SHP77 treated with DMSO at 0.1 percent for 48 hours (cell line): ENCODE measurements around the gene GABARAP.

Experiments used
- DNase-seq: peaks from one replicate; lab custom pipeline; 2025; lab: John Stamatoyannopoulos, UW

GABARAP gene

GRCh38 chr17:7239091-7240027, 2.9 kb downstream of the GABARAP start, which contains the start of gene PHF23:
TSS of gene PHF23 (minus strand) at chr17:7239457. CDS start at chr17:7239279, 178 bp downstream.
- peak; percentile 100 for DNase-seq

- no peak for DNase-seq
Measured at GRCh38 chr17:7238420-7239090, 3.7 kb downstream of the GABARAP start.

- no peak for DNase-seq
Measured at GRCh38 chr17:7237761-7238419, 4.4 kb downstream of the GABARAP start.

GRCh38 chr17:7237266-7237760, 4.9 kb downstream of the GABARAP start:
- DNase-seq: no peak

GRCh38 chr17:7236808-7237207, 5.4 kb downstream of the GABARAP start:
- DNase-seq: no peak

GRCh38 chr17:7235693-7236665, 6.3 kb downstream of the GABARAP start:
- DNase-seq: no peak

- peak; percentile 86 for DNase-seq
Measured at GRCh38 chr17:7234083-7234951, 7.9 kb downstream of the GABARAP start, which contains the start of gene DVL2. TSS of gene DVL2 (minus strand) at chr17:7234517. CDS start at chr17:7234262, 255 bp downstream.

- no peak for DNase-seq
Measured at GRCh38 chr17:7233701-7234082, 8.6 kb downstream of the GABARAP start.

- no peak for DNase-seq
Measured at GRCh38 chr17:7232114-7232513, 10.1 kb downstream of the GABARAP start.

GRCh38 chr17:7229504-7229903, 12.7 kb downstream of the GABARAP start:
- DNase-seq: no peak

GRCh38 chr17:7228920-7229319, 13.3 kb downstream of the GABARAP start:
- no peak for DNase-seq

GRCh38 chr17:7226721-7227710, 15.2 kb downstream of the GABARAP start:
- no peak for DNase-seq

- DNase-seq: no peak
Measured at GRCh38 chr17:7225711-7226331, 16.4 kb downstream of the GABARAP start.

- DNase-seq: no peak
Measured at GRCh38 chr17:7224661-7225111, 17.6 kb downstream of the GABARAP start.

- no peak for DNase-seq
Measured at GRCh38 chr17:7224110-7224509, 18.1 kb downstream of the GABARAP start.

- DNase-seq: no peak
Measured at GRCh38 chr17:7223375-7223774, 18.9 kb downstream of the GABARAP start.

GRCh38 chr17:7222972-7223292, 19.3 kb downstream of the GABARAP start:
- DNase-seq: no peak
